ENCODE data around the gene MDC1.
"Not testable (repeated sequence)": the region's sequence is repeated elsewhere in the genome, so short reads cannot be mapped to it uniquely, and the experiment has no call there.

MDC1 gene

GRCh38 chr6:30678964-30679726, 37.9 kb downstream of the MDC1 start:
- peak; percentile 92 for DNase-seq

GRCh38 chr6:30676660-30677285, 40.3 kb downstream of the MDC1 start:
- DNase-seq = no peak

- peak; percentile 86 for DNase-seq
Measured at GRCh38 chr6:30672445-30673253, 44.4 kb downstream of the MDC1 start, which contains the start of gene DHX16. TSS of gene DHX16 (minus strand) at chr6:30673006. CDS start at chr6:30672841, 165 bp downstream.

GRCh38 chr6:30670760-30671527, 46.1 kb downstream of the MDC1 start:
- no peak for DNase-seq

- peak; percentile 43 for DNase-seq
Measured at GRCh38 chr6:30666300-30666699, 50.8 kb downstream of the MDC1 start.

GRCh38 chr6:30664994-30665767, 51.9 kb downstream of the MDC1 start:
- no peak for DNase-seq

GRCh38 chr6:30657922-30658321, 59.2 kb downstream of the MDC1 start:
- DNase-seq = not testable (repeated sequence)

GRCh38 chr6:30657454-30657853, 59.6 kb downstream of the MDC1 start:
- DNase-seq = no peak

GRCh38 chr6:30656513-30656912, 60.6 kb downstream of the MDC1 start:
- DNase-seq = no peak

GRCh38 chr6:30655743-30656094, 61.4 kb downstream of the MDC1 start:
- no peak for DNase-seq

- no peak for DNase-seq
Measured at GRCh38 chr6:30654798-30655742, 62.0 kb downstream of the MDC1 start.

GRCh38 chr6:30651143-30651542, 65.9 kb downstream of the MDC1 start:
- no peak for DNase-seq
